Measurements from ENCODE around the gene XPR1. TPM values are rescaled to one million over a fixed set of nuclear protein-coding genes. Genes with fewer than 3 reads are reported as not detected.

The XPR1 gene
- total RNA-seq, 1 donor from 2014 or later = 62.1 TPM

- Mint-ChIP-seq H3K27ac (ENCODE audit: unreplicated experiment) (no peak overlapping the region), H3K4me1 (ENCODE audit: low read depth, unreplicated experiment) (peaks cover 26% of the 10 kb centered on the region), H3K27me3 (ENCODE audit: unreplicated experiment) (peaks cover 8% of the 10 kb centered on the region), H3K4me3 (ENCODE audit: unreplicated experiment) (no peak overlapping the region), H3K9me3 (ENCODE audit: unreplicated experiment) (peaks cover 5% of the 10 kb centered on the region), H3K36me3 (ENCODE audit: unreplicated experiment) (no peaks in the 10 kb centered on the region)
- TF ChIP-seq CTCF (IDR thresholded peaks at IDR 0.05; ENCODE audit: partially characterized antibody, unreplicated experiment) = no peak
- no peak for DNase-seq
These were observed 304.5 kb downstream of the XPR1 start for GRCh38 chr1:180936110-180937011.

GRCh38 chr1:180937012-180937372 lies 305.2 kb downstream of the XPR1 start:
- Mint-ChIP-seq H3K4me3 (ENCODE audit: unreplicated experiment) (no peak overlapping the region), H3K9me3 (ENCODE audit: unreplicated experiment) (peaks cover 5% of the 10 kb centered on the region), H3K27me3 (ENCODE audit: unreplicated experiment) (peaks cover 9% of the 10 kb centered on the region), H3K27ac (ENCODE audit: unreplicated experiment) (no peak overlapping the region), H3K4me1 (ENCODE audit: low read depth, unreplicated experiment) (peaks cover 20% of the 10 kb centered on the region), H3K36me3 (ENCODE audit: unreplicated experiment) (no peaks in the 10 kb centered on the region)
- DNase-seq = no peak
- TF ChIP-seq CTCF (IDR thresholded peaks at IDR 0.05; ENCODE audit: partially characterized antibody, unreplicated experiment) = no peak

GRCh38 chr1:180937624-180938225 lies 305.9 kb downstream of the XPR1 start:
- H3K9me3 Mint-ChIP-seq (ENCODE audit: unreplicated experiment) = peaks cover 6% of the 10 kb centered on the region
- peaks cover 11% of the 10 kb centered on the region for H3K27me3 Mint-ChIP-seq (ENCODE audit: unreplicated experiment)
- H3K36me3 Mint-ChIP-seq (ENCODE audit: unreplicated experiment) = no peaks in the 10 kb centered on the region
- no peak overlapping the region for H3K4me3 Mint-ChIP-seq (ENCODE audit: unreplicated experiment)
- H3K27ac Mint-ChIP-seq (ENCODE audit: unreplicated experiment) = no peak overlapping the region
- no peak for TF ChIP-seq CTCF (IDR thresholded peaks at IDR 0.05; ENCODE audit: partially characterized antibody, unreplicated experiment)
- DNase-seq = no peak
- peaks cover 20% of the 10 kb centered on the region for H3K4me1 Mint-ChIP-seq (ENCODE audit: low read depth, unreplicated experiment)

- DNase-seq = no peak
- Mint-ChIP-seq H3K9me3 (ENCODE audit: unreplicated experiment) (peaks cover 6% of the 10 kb centered on the region), H3K36me3 (ENCODE audit: unreplicated experiment) (no peaks in the 10 kb centered on the region), H3K27me3 (ENCODE audit: unreplicated experiment) (peaks cover 11% of the 10 kb centered on the region), H3K27ac (ENCODE audit: unreplicated experiment) (no peak overlapping the region), H3K4me1 (ENCODE audit: low read depth, unreplicated experiment) (peaks cover 14% of the 10 kb centered on the region), H3K4me3 (ENCODE audit: unreplicated experiment) (no peak overlapping the region)
- TF ChIP-seq CTCF (IDR thresholded peaks at IDR 0.05; ENCODE audit: partially characterized antibody, unreplicated experiment) = no peak
These were observed 307.4 kb downstream of the XPR1 start for GRCh38 chr1:180939073-180939710.
